T-helper 22 cell (primary cell): ENCODE data around the gene CCT7.
"Not testable (repeated sequence)": the region's sequence is repeated elsewhere in the genome, so short reads cannot be mapped to it uniquely, and the experiment has no call there.

Experiments used
- DNase-seq: peaks from one replicate; pipeline ENCODE4 v3.0.0-alpha.2; 2020; ENCODE audit warnings: low read depth

CCT7 gene

DNA sequence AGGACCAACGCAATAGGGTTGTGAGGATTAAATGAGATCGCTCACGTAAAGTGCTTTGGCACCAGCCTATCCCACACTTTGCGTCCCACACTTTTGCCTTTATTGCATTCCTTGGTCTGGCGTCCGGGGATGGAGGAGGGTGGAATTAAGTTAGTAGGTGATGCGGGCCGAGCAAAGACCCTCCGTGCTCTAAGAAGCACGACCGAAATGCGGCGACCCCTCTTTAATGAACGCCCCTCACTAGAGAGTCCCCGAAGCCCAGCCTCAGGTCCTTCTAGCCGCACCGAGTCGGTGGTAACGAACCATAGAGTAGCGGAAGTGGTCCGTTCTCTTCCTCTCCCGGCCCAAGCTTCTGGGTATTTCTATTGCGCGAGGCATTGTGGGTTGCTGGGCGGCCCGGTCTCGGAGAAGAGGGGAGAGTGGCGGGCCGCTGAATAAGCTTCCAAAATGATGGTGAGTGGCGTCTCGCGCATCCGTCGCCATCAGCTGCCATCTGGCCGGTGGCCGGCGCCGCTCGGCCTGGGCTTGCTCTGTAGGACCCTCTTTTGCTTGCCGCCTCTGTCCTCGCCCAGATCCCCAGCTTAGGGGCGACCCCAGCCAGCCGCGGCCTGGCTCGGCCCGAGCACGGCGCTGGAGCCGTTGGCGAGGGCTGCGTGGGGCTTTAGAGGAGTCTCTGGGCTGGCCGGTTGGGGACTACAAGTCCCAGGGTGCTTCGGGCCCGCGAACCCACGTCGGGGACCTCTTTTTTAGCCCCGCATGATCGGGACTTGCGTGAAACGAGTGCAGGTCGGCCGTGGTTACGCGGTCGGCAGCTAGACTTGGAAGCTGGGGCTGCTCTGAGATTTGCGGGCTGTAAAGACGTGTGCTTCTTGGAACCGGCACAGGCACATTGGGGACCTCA, at the start of gene CCT7:
Gene CCT7, plus strand, starts transcription at position 377 of the 901 bp plus-strand sequence. Its CDS starts 71 bp downstream, at position 448.
- DNase-seq, result peak; percentile 84

DNA sequence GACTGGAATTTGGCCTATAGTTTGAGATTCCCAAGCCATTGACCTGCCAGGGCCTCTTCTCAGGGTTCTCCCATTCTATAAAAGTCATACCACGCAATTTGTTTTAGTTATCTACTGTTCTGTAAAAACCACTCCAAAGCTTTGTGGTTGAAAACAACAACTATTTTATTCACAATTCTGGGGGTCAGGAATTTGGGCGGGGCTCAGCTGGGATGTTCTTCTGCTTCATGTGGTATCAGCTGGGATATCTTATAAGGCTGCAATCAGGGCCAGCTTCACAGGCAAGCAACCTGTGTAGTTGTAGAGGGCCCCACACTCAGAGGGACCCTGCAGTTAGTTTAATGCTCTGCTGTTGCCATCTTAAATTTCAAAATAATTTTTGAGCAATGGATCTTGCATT, 48.1 kb upstream of the CCT7 start:
- DNase-seq, result no peak

DNA sequence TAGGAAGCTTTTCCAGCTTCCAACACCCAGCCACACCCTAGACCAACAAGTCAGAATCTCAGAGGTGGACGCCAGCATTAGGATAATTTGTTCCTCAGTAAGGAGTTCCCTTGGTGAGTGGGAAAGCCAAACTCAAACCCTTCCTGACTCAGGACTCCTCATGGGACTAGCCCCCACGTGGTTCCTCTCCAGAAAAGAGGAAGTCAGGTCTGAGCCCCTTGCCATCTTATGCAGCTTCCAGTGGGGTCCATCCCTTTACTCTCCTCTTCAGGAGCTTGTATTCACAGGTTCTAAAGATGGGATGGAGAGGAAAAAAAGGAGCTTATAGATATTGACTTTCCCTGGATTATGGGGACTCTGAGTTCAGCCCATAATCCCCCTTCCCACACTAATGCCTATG, 46.6 kb upstream of the CCT7 start:
- no peak for DNase-seq

DNA sequence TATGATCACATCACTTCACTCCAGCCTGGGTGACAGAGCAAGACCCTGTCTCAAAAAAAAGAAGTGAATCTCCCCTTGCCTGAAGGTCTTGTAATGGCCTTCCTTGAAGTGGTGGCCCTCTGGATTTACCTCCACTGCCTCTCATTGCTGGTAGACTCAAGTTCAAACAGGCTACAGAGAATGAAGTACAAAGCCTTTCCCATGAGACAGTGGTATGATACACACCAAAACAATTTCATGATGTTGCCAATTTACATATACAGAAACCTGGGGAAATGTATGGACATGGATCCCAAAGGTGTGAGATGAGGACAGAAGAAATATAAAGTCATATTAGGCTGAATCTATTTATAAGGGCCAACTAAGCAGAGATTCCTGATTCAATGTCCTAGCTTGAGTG, 36.5 kb upstream of the CCT7 start:
- no peak for DNase-seq

DNA sequence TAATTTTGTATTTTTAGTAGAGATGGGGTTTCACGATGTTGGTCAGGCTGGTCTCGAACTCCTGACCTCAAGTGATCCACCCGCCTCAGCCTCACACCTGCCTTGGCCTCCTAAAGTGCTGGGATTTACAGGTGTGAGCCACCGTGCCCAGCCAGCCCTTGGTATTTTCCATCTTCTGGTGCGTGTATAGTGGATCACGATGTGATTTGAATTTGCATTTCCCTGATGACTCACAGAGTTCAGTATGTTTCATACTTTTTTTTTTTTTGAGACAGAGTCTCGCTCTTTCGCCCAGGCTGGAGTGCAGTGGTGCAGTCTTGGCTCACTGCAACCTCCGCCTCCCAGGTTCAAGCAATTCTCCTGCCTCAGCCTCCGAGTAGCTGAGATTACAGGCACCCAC, 33.8 kb upstream of the CCT7 start:
- DNase-seq, result not testable (repeated sequence)

DNA sequence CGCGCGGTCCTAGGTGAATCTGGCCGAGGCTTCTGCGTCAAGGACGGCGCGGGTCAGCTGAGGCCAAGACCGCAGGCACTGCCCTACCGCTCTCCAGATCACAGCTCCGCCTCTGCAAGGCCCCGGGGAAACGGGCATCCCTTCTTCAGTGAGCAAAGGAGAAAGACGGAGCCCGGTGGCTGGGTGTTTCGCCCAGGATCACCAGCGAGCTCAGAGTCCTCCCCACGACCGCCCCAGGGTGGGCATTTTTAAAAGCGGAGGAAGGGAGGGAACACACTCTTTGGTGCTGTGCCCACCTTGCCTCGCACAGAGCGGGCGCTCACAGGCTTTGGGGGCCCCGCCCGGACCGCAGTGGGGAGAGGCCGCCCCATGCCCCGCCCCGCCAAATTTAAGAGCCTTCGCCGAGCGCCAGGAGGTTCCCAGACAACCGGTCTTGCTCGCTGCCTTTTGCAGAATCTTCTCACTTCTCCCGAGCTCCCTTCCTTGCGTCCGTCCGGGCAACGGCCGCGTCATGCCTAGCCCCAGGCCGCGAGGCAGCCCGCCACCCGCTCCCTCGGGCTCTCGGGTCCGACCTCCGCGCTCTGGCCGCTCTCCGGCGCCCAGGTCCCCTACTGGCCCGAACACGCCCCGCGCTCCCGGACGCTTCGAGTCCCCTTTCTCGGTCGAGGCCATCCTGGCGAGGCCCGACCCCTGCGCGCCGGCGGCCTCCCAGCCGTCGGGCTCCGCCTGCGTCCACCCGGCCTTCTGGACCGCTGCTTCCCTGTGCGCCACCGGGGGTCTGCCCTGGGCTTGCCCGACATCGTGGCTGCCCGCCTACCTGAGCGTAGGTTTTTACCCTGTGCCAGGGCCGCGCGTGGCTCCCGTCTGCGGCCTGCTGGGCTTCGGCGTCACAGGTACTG, 31.7 kb upstream of the CCT7 start, which contains the start of gene NOTO:
Gene NOTO, plus strand, starts transcription at position 419 of the 899 bp plus-strand sequence. Its CDS starts 93 bp downstream, at position 512.
- no peak for DNase-seq

DNA sequence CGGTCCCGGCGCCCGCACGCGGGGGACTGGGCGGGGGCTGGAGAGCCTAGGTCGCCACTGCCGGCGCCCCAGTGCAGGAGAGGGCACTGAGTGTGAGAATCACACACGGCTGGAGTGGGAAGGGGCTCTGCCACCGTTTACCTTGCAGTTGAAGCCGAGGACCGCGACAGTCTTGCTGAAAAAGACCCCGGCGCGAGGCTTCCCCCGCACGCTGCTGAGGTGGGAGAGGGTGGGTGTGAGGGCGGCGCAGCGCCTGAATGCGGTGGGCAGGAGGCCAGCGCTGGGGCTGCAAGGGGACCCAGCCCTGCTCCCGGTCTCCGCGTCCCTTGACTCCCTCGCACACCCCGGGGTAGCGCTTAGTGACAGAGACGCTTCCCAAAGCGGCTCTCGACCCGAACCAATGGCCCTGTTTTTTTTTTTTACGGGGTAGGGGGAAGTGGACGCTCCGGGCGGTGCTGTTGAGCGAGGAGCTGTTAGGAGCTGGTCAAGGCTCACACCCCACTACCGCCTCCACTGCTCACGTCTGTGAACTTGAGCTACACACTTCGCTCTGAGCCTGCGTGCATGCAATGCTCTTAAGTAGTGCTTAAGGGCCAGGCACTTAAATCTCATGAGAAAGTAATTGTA, 30.9 kb upstream of the CCT7 start:
- DNase-seq, result no peak

DNA sequence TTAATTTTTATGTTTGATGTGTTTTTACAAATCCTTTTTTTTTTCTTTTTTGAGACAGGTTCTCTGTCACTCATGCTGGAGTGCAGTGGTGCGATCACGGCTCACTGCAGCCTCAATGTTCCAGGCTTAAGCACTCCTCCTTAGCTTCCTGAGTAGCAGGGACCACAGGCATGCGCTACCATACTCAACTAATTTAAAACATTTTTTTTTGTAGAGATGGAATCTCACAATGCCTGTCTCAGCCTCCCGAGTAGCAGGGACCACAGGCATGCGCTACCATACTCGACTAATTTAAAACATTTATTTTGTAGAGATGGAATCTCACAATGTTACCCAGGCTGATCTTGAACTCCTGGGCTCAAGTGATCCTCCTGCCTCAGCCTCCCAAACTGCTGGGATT, 28.5 kb upstream of the CCT7 start:
- DNase-seq, result no peak

DNA sequence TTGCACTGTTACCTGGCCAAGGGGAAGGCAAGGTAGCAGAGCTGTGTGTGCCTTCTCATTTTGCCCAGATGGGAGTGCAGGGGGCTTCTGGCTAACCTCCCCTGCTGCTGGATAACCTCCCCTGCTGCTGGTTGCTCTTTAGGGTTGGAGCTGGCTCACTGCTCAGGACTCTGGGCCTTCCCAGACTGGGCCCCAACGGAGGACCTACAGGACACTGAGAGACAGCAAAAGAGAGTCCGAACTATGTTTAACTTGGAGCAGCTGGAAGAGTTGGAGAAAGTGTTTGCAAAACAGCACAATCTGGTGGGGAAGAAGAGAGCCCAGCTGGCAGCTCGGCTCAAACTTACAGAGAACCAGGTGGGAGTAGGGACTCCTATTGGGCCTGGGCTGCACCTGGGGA, 25.9 kb upstream of the CCT7 start:
- DNase-seq, result no peak

DNA sequence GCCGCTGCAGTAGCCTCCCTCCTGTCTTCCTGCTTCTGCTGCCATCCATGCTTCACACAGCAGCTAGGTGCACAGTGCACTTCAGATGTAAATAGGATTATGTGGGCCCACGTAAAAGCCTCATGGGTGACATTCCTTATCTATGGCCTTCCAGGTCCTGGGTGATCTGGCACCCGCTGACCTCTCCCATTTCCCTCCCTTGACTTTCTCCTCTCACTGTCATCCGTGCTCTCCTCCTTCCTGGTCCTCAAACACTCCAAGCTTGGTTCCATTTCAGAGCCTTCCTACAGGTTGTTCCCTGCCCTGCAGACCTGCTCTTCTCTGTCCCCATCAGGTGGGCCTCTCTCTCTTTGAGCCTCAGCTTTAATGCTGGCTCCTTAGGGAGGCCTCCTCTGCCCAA, 24.1 kb upstream of the CCT7 start:
- DNase-seq, result no peak

DNA sequence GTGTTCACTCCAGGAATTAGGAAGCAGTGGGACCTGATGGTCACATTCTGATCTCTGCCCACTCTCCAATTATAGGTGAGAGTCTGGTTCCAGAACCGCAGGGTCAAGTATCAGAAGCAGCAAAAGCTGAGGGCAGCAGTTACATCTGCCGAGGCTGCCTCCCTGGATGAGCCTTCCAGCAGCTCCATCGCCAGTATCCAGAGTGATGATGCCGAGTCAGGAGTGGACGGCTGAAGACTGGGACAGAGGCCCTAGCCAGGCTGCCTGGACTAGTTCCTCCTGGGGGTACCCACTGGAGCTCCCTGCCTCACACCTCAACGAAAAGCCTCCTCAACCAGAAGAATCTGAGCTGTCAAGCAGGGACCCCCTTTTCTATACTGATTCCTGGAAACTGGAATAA, 23.4 kb upstream of the CCT7 start:
- DNase-seq, result no peak

DNA sequence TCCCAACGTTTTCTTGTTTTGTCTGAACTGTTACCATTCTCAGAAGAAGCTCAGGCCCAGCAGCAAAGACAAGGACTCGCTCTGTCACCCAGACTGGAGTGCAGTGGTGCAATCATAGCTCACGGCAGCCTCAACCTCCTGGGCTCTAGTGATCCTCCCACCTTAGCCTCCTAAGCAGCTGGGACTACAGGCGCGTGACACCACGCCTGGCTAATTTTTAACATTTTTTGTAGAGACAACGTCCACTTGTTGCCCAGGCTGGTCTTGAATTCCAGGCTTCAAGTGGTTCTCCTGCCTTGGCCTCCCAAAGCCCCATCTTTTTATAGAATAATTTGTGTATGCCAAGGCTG, 22.0 kb upstream of the CCT7 start:
- DNase-seq, result no peak

DNA sequence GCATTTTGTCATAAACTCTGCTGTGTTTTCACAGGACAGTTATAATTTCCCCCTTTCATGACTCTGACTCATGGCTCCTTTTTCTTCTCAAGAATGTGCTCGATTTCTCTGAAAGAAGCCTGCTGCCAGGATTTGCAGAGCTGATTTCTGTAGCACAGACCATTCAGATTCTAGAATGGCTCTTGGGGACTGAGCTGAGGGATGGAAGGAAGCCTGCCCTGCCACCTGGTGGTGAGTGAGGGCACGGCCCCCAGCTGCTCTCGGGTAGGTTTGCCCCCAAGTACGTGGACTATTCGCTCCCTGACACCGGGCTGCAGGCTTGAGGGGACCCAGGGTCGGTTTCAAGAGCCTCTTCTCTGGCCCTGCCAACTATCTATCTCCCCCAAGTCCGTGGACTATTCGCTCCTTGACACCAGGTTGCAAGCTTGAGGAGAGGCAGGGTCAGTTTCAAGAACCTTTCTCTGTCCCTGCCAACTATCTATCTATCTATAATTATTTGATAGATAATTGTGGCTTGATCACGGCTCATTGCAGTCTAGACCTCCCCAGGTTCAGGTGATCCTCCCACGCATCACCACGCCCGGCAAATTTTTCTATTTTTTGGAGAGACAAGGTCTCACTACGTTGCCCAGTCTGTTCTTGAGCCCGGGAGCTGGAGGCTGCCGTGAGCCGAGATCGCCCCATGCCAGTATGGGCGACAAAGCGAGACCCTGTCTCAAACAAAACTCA, 21.5 kb upstream of the CCT7 start:
- DNase-seq, result peak; percentile 30

DNA sequence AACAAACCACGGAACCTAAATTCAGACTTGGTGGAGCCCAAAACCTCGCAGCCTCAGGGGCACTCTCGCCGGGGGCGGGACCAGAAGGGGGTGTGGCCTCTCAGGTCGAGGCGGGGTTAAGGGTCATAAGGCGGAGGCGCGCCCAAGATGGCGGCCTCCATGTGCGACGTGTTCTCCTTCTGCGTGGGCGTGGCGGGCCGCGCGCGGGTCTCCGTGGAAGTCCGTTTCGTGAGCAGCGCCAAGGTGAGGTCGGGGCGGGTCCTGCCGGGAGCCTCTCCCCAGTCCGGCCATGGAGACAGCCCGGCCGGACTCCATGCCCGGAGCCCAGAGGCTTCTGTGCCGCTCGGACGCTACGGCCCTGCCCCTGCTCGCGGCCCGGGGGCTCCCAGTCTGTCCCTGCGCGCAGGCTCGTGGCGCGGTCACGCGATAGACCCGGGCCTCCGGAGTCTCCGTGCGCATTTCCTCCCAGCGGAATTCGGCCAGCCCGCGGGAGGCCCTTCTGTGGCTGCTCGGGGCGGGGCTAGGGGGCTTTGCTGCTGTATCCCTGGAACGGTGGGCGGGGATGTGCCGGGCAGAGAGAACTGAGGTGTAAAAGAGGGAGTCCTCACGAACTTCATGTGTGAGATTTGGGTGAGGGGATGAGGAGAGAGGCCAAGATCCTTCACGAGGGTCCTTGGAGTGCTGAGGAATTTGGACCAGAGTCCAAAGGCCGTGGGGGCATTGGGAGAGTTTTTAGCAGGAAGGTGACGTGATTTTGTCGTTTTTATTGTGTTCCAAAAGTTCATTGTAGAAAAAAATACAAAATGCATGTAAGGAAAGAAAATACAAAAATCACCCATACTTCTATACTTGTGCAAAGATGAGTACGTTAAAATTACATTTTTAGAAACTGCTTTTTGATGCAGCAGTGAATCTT, 19.7 kb upstream of the CCT7 start, which contains the start of gene SMYD5:
Gene SMYD5, plus strand, starts transcription at position 126 of the 916 bp plus-strand sequence. Its CDS starts 22 bp downstream, at position 148.
- DNase-seq, result peak; percentile 79

DNA sequence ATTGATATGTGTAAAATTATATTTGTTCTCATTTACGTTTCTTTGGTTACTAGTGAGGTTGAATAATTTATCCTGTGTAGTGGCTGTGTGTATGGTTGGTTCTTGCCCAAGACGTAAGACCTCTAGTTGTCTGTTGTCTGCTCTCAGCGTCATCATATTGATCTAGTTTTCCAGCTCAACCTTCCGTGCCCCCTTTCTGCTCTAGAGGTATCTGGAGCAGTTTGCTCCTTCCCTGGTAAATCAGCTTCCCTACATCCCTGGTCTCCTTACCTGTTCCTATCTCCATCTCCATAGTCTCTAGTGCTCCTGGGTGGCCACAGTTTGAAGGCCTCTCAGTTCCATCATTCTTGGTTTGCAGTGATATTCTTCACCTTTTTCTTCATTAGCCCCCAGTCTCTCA, 18.9 kb upstream of the CCT7 start:
- DNase-seq, result no peak

DNA sequence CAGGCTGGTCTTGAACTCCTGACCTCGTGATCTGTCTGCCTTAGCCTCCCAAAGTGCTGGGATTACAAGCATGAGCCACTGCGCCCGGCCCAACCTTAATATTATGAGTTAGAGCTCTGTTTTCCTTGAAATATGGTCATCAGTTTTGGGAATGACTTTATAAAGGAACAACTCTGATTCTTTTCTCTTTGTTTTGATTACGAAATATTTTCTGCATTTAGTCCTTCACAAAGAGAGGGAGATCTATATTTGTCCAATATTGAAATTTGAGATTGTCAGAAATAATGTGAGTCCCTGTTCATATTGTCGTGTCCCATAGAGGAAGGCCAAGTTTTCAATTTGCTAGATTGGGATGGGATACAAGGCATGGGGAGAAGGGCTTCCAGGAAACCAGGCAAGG, 16.9 kb upstream of the CCT7 start:
- DNase-seq, result no peak

DNA sequence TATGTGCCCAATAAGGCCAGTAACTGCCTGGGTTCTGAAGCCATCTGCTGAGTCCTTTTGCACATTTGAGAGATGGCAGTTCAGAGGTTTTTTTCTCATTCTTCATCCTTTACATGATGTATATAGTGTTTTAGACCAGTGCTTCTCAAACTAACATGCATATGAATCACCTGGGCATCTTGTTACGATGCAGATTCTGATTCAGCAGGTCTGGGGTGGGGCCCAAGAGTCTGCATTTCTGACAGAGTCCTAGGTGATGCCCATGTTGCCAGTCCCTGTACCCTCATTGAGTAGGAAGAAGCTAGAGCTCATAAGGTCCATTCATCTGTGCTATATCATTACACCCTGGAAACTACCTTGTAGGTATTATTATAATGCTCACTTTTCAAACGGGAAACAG, 16.3 kb upstream of the CCT7 start:
- DNase-seq, result no peak

DNA sequence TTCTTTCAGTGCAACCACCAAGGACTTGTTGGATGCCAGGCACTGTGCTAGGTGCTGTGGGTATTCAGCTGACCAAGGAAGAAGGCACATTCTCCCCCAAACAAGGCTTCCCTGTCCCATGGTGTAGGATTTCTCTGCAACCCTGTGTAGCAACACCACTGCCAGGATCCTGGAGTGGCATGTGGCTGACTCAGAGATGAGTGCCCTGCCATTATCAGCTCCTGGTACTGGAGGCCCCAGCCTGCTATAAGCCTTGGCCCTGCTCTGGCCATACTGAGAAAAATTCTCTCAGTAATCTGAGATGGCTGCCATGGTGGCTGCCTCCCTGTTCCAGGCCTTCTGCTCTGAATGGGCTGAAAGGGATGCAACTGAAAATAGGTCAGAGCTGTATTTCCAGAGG, 15.8 kb upstream of the CCT7 start:
- no peak for DNase-seq

DNA sequence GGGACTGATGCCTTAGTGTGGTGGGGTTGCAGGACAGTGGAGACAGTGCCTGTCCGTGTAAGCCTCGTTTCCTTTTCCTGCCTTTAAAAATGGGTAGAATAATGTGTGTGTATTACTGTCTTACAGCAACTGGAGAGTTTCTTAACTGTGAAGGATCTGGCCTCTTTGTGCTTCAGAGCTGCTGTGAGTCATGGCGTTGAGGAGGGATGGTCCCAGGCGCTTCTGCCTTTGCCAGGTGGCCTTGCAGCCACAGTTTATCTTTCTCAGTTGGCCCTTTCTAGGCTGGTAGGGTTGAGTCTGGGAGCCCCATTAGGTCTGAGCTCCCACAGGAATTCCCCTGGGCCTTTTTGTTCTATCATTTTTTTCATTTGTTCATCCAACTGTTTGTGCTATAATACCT, 10.3 kb upstream of the CCT7 start:
- no peak for DNase-seq

DNA sequence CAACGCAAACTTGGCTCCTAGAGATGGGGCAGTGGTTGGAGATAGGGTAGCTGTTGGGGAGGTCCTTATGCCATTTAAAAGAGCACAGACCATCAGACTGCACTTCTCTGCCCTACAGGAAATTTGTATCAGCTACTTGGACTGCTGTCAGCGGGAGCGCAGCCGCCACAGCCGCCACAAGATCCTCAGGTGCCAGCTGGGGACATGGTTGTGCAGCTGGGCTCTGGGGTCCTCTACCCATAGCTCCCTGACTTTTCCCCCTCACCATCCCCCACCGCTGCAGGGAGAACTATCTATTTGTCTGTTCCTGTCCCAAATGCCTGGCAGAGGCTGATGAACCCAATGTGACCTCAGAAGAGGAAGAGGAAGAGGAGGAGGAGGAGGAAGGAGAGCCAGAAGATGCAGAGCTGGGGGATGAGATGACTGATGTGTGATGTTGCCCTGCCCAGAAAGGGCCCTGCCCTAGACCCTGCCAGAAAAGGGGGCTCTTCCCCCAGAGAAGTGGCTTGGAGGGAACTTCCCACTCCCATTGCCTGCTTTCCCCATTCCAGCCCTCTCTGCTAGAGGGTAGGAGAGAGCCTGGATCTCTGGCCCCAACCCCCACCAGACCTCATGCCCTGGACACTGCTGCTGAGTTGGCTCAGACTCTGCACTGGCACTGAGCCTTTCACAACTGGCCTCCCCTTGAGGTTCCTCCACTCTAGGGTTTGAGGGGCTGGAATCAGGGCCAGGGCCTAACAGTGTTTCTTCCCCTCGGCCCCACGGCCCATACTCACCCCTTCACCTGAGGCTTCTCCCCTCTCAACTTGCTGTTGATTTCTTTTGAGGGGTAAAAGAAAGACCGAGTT, 8.4 kb upstream of the CCT7 start:
- DNase-seq, result no peak
